Nucleus accumbens (tissue), 56 donors: ENCODE data around the gene ZNF77.
"Not testable (repeated sequence)": the region's sequence is repeated elsewhere in the genome, so short reads cannot be mapped to it uniquely, and the experiment has no call there.

Experiments used
- DNase-seq, 56 donors: peaks; one replicate each; lab custom pipeline; 2025; lab: John Stamatoyannopoulos, UW

ZNF77 gene

GRCh38 chr19:2923510-2923909, 21.3 kb downstream of the ZNF77 start:
- no peak for DNase-seq

GRCh38 chr19:2922987-2923386, 21.8 kb downstream of the ZNF77 start:
- no peak for DNase-seq

DNA sequence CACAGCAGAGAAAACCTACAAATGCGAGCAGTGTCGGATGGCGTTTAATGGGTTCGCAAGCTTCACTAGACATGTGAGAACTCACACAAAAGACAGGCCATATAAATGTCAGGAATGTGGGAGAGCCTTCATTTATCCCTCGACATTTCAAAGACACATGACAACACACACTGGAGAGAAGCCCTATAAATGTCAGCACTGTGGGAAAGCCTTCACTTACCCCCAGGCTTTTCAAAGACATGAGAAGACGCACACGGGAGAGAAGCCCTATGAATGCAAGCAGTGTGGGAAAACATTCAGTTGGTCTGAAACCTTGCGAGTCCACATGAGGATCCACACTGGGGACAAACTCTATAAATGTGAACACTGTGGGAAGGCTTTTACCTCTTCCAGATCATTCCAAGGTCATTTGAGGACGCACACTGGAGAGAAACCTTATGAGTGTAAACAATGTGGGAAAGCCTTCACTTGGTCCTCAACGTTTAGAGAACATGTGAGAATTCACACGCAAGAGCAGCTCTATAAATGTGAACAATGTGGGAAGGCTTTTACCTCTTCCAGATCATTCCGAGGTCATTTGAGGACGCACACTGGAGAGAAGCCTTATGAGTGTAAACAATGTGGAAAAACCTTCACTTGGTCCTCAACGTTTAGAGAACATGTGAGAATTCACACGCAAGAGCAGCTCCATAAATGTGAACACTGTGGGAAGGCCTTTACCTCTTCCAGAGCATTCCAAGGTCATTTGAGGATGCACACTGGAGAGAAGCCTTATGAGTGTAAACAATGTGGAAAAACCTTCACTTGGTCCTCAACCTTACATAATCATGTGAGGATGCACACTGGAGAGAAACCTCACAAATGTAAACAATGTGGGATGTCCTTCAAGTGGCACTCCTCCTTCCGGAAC, 27.2 kb downstream of the ZNF77 start:
- no peak for DNase-seq

- no peak for DNase-seq
Measured at GRCh38 chr19:2912306-2912705, 32.5 kb downstream of the ZNF77 start.

DNA sequence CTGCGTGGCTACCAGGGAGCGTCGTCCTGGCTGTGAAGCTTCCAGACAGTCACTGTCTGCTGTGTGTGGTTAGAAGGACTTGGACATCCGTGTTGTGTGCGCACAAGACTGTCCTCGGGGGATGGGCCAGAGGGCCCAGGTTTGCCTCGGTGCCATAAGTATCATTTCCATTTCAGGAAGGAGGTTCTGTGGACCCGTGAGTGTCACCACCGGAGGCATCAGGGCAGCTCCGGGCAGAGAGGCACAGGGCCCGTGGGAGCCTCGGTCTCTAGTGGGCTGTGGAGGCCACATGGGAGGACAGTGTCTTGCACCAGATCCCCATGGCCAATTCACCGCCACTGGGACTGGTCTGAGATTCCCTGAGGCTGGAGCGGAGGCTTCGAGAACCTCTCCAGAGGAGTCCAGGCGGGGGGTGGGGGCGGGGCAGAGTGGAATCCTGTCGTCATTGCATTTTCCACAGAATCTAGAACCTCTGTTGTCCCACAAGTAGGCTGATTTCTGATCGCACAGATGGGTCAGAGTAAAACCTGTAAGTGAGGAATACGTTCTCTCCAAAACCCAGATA, 38.1 kb downstream of the ZNF77 start:
- DNase-seq: no peak

GRCh38 chr19:2905918-2906519, 38.8 kb downstream of the ZNF77 start:
- DNase-seq: no peak

GRCh38 chr19:2903326-2903725, 41.4 kb downstream of the ZNF77 start:
- not testable (repeated sequence) for DNase-seq

- DNase-seq: no peak
Measured at GRCh38 chr19:2902590-2903218, 42.1 kb downstream of the ZNF77 start.

GRCh38 chr19:2900296-2901252, 44.2 kb downstream of the ZNF77 start, which contains the start of gene ZNF57:
Gene ZNF57 (plus strand): TSS chr19:2900928. CDS start chr19:2901046, 118 bp downstream.
- DNase-seq: peak; percentile 85 to 100 (median 99)

DNA sequence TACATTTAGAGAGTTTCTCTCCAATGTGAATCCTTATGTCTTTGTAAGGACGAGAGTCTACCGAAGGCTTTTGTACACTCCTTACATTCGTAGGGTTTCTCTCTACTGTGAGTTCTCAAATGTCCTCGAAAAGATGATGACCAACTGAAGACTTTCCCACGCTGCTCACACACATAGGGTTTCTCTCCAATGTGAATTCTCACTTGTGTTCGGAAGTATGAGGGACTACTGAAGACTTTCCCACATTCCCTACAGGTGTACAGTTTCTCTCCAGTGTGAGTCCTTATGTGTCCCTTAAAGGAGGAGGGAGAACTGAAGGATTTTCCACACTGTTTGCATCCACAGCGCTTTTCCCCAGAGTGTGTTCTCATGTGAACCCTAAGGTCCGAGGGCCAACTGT, 48.1 kb downstream of the ZNF77 start:
- DNase-seq: no peak

DNA sequence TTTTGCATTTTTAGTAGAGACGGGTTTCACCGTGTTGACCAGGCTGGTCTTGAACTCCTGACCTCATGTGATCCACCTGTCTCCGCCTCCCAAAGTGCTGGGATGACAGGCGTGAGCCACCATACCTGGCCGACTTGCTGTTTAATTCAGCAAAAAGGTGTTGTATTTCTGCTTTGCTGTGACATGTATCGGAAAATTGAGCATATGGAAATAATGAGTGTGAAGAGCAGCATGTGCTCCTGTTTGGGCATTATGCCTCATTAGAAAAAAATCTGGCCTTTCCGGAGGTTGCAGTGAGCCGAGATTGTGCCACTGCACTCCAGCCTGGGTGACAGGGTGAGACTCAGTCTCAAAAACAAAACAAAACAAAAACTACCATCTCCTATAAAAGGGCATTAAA, 54.2 kb downstream of the ZNF77 start:
- DNase-seq: not testable (repeated sequence)

GRCh38 chr19:2888731-2889224, 56.0 kb downstream of the ZNF77 start:
- DNase-seq: peak in 6 of 56 donors; percentile 3 to 37 (median 20)

- peak in 27 of 56 donors; percentile 3 to 70 (median 19) for DNase-seq
Measured at GRCh38 chr19:2887391-2887914, 57.3 kb downstream of the ZNF77 start.

DNA sequence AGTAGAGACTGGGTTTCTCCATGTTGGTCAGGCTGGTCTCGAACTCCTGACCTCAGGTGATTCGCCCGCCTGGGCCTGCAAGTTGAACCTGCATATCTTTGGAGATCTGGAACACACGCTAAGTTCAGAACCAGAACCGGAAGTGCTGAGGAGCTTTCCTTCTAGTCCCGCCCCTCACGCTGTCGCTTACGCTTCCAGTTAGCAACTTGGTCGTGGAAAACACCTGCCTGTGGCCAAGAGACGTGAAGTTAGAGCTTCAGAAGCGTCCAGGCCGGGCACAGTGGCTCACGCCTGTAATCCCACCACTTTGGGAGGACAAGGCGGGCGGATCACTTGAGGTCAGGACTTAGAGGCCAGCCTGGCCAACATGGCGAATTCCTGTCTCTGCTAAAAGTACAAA, 59.0 kb downstream of the ZNF77 start:
- no peak for DNase-seq

DNA sequence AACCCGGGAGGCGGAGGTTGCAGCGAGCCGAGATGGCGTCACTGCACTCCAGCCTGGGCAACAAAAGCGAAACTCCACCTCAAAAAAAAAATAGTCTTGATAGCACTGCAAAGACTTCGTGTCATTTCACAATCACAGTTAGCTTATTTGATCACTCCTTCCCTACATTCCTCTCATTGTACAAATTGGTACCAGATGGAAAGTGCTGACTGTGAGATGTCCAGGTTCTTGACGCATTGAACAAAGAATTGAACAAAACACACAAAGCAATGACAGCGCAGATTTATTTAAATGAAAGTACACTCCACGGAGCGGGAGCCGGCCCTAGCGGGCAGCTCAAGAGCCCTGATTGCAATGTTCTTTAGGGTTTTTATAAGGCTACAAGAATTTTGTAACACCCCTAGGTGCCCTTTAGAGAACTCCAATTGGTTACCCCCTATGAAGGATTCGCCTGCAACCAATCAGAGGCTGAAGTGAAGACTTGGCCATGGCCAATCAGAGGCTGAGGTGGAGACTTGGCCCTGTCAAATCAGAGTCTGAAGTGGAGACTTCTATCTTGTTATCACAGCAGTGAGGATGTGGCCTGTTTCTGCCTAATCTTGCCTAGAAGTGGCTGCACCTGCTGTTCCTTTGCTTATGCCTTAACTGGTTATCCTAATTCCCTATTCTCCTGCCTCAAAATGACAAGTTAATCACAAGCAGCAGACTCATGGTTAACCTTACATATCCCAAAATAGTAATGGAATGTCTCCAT, 60.9 kb downstream of the ZNF77 start:
- DNase-seq: no peak
